Neuronal stem cell (in vitro differentiated cells): Measurements from ENCODE around the gene ST6GALNAC3.

Source experiments
- DNase-seq: peaks from one replicate; pipeline ENCODE4 v3.0.0-alpha.2; 2013; ENCODE audit warnings: low spot score
- H2AFZ ChIP-seq: one replicate; pipeline ENCODE4 v1.6.1; 2013; ENCODE audit warnings: mild to moderate bottlenecking, low read length, inconsistent platforms
- H2AK5ac ChIP-seq: 2 replicates; pipeline ENCODE4 v1.6.1; 2013; ENCODE audit warnings: low read depth, mild to moderate bottlenecking, inconsistent platforms, low read length, moderate library complexity, mixed read lengths
- H2BK120ac ChIP-seq: 2 replicates; pipeline ENCODE4 v1.6.1; 2013; ENCODE audit warnings: low read depth, mild to moderate bottlenecking, inconsistent platforms, low read length, moderate library complexity, mixed read lengths
- H2BK12ac ChIP-seq: one replicate; pipeline ENCODE4 v1.6.1; 2013; ENCODE audit warnings: low read length, inconsistent platforms
- H2BK15ac ChIP-seq: 2 replicates; pipeline ENCODE4 v1.6.1; 2013; ENCODE audit warnings: mild to moderate bottlenecking, low read length, inconsistent platforms, mixed read lengths
- H2BK5ac ChIP-seq: one replicate; pipeline ENCODE4 v1.6.1; 2013; ENCODE audit warnings: inconsistent platforms, mild to moderate bottlenecking, low read length, moderate library complexity
- H3K14ac ChIP-seq: one replicate; pipeline ENCODE4 v1.6.1; 2013; ENCODE audit warnings: low read length, inconsistent platforms
- H3K18ac ChIP-seq: 2 replicates; pipeline ENCODE4 v1.6.1; 2013; ENCODE audit warnings: low read length, inconsistent platforms
- H3K23ac ChIP-seq: 2 replicates; pipeline ENCODE4 v1.6.1; 2013; ENCODE audit warnings: low read depth, mild to moderate bottlenecking, mixed read lengths, low read length, inconsistent platforms; ENCODE audit not compliant: poor library complexity
- H3K27ac ChIP-seq: replicated peaks from 3 replicates; pipeline ENCODE4 v1.5.1; 2013; ENCODE audit warnings: low read length, inconsistent platforms
- H3K27me3 ChIP-seq, 3 experiments: 2 replicates each; pipeline ENCODE4 v1.6.1; 2013; ENCODE audit warnings: low read length in 3 of 3, mild to moderate bottlenecking in 2 of 3, inconsistent platforms in 1 of 3, low read depth in 1 of 3, mixed read lengths in 1 of 3, moderate library complexity in 1 of 3; ENCODE audit not compliant: control insufficient read depth in 3 of 3, insufficient read depth in 3 of 3
- H3K36me3 ChIP-seq, 2 donors: replicated peaks in 1 of 2; 2 replicates each; pipeline ENCODE4 v1.6.1; 2013; ENCODE audit warnings: low read length in 2 of 2; ENCODE audit not compliant: control insufficient read depth in 2 of 2, insufficient read depth in 2 of 2
- H3K4ac ChIP-seq: 2 replicates; pipeline ENCODE4 v1.6.1; 2013; ENCODE audit warnings: inconsistent platforms, mild to moderate bottlenecking, low read length, moderate library complexity
- H3K4me1 ChIP-seq, 2 donors: 1 replicate in 1 of 2; 2 replicates in 1 of 2; pipeline ENCODE4 v1.6.1; 2013; ENCODE audit warnings: low read length in 2 of 2, low read depth in 1 of 2; ENCODE audit not compliant: control insufficient read depth in 2 of 2, insufficient read depth in 1 of 2
- H3K4me2 ChIP-seq: one replicate; pipeline ENCODE4 v1.6.1; 2013; ENCODE audit warnings: mild to moderate bottlenecking, low read length, inconsistent platforms; ENCODE audit not compliant: insufficient read depth, poor library complexity, severe bottlenecking
- H3K4me3 ChIP-seq, 2 donors: 2 replicates each; pipeline ENCODE4 v1.5.1; 2013; ENCODE audit warnings: low read length in 2 of 2, mild to moderate bottlenecking in 2 of 2, inconsistent platforms in 1 of 2, moderate library complexity in 1 of 2
- H3K79me1 ChIP-seq: one replicate; pipeline ENCODE4 v1.6.1; 2013; ENCODE audit warnings: low read depth, mild to moderate bottlenecking, inconsistent platforms, low read length, moderate library complexity
- H3K9ac ChIP-seq: one replicate; pipeline ENCODE4 v1.6.1; 2013; ENCODE audit warnings: mild to moderate bottlenecking, low read depth, low read length, inconsistent platforms; ENCODE audit not compliant: poor library complexity
- H3K9me3 ChIP-seq, 2 donors: replicated peaks in 1 of 2; 2 replicates each; pipeline versions ENCODE3 to v1.6.1; 2013; ENCODE audit warnings: low read length in 2 of 2, mild to moderate bottlenecking in 2 of 2, inconsistent platforms in 1 of 2, low read depth in 1 of 2, mixed read lengths in 1 of 2, moderate library complexity in 1 of 2; ENCODE audit not compliant: control insufficient read depth in 2 of 2, insufficient read depth in 1 of 2
- H4K8ac ChIP-seq: one replicate; pipeline ENCODE4 v1.6.1; 2013; ENCODE audit warnings: low read depth, mild to moderate bottlenecking, inconsistent platforms, low read length, moderate library complexity
- H4K91ac ChIP-seq: one replicate; pipeline ENCODE4 v1.6.1; 2013; ENCODE audit warnings: low read length, low read depth, mild to moderate bottlenecking, inconsistent platforms; ENCODE audit not compliant: poor library complexity
- WGBS, 2 donors: extraction: QIAGEN DNeasy Blood & Tissue Kit; methylation state at CpG; one replicate each; pipeline ENCODE4 v1.1.7; 2013; ENCODE audit warnings: missing lambda C conversion rate in 2 of 2, mixed read lengths in 1 of 2; ENCODE audit not compliant: insufficient read length in 2 of 2, insufficient replicate concordance in 1 of 2; ENCODE audit errors: extremely low coverage in 2 of 2; 5-methylcytosine and 5-hydroxymethylcytosine counted together

The ST6GALNAC3 gene

DNA sequence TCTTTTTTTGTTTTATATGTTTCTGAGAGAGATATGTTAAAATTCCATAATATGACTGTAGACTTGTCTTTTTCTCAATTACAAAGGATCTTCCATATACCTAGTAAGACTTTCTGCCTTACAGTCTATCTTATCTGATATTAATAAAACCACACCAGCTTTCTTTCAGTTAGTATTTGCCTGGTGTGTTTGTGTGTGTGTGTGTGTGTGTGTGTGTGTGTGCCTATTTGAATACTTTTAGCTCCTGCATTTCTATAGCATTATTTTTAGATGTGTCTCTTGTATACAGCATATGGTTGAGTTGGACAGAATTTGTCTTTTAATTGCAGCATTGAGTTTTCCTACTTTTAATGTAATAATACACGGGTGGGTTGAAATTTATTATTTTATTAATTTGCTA, 27.5 kb downstream of the ST6GALNAC3 start:
- no CpG with 5 or more reads among the region's 1 CpG for WGBS, 2 donors
- DNase-seq: no peak
- H3K14ac ChIP-seq: no peak overlapping the region
- H3K79me1 ChIP-seq: peaks cover 2% of the 10 kb centered on the region
- H3K27ac ChIP-seq: no peak overlapping the region
- no peak overlapping the region for H2BK15ac ChIP-seq
- no peak overlapping the region for H3K4me2 ChIP-seq
- no peak overlapping the region for H2AK5ac ChIP-seq
- no peak overlapping the region for H4K8ac ChIP-seq
- H3K4ac ChIP-seq: no peak overlapping the region
- peaks cover 0 to 32% of the 10 kb centered on the region in 2 donors for H3K4me1 ChIP-seq
- H3K9ac ChIP-seq: no peak overlapping the region
- no peak overlapping the region for H2AFZ ChIP-seq
- no peaks in the 10 kb centered on the region for H3K9me3 ChIP-seq
- H2BK5ac ChIP-seq: no peak overlapping the region
- H2BK120ac ChIP-seq: no peak overlapping the region
- no peak overlapping the region for H2BK12ac ChIP-seq
- no peaks in the 10 kb centered on the region for H3K27me3 ChIP-seq
- peak overlapping the region in 1 of 2 donors; percentile 23 for H3K4me3 ChIP-seq
- H4K91ac ChIP-seq: no peak overlapping the region
- H3K23ac ChIP-seq: no peak overlapping the region
- H3K36me3 ChIP-seq: peaks cover 0 to 5% of the 10 kb centered on the region in 2 donors
- no peak overlapping the region for H3K18ac ChIP-seq

DNA sequence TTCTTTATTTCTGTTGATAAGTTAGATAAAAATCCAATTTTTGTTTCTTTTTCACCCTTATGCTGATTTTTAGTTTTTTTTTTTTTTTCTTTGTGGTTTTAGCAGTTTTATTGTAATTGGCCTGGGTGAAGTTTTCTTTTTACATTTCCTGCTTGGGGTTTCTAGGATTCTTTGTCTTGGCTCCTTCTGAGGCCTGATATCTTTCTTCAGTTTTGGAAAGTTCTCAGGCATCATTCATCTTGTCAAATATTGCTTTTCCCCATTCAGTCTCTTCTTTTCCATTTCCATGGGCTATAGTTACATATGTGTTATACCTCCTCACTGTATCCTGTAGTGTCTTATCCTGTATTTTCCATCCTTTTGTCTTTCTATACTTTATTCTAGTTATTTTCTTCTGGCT, 28.5 kb downstream of the ST6GALNAC3 start:
- H2BK5ac ChIP-seq: no peak overlapping the region
- no peak overlapping the region for H3K23ac ChIP-seq
- H3K9me3 ChIP-seq: no peaks in the 10 kb centered on the region
- no peak overlapping the region for H3K18ac ChIP-seq
- DNase-seq: no peak
- no peak overlapping the region for H3K14ac ChIP-seq
- H3K27ac ChIP-seq: no peak overlapping the region
- peaks cover 0 to 32% of the 10 kb centered on the region in 2 donors for H3K4me1 ChIP-seq
- H2AFZ ChIP-seq: no peak overlapping the region
- no peak overlapping the region for H2BK12ac ChIP-seq
- peaks cover 0 to 8% of the 10 kb centered on the region in 2 donors for H3K36me3 ChIP-seq
- H4K8ac ChIP-seq: no peak overlapping the region
- H3K4me2 ChIP-seq: no peak overlapping the region
- H3K9ac ChIP-seq: no peak overlapping the region
- H2BK15ac ChIP-seq: no peak overlapping the region
- no peak overlapping the region for H2BK120ac ChIP-seq
- H3K4ac ChIP-seq: no peak overlapping the region
- no peak overlapping the region for H3K4me3 ChIP-seq
- no peak overlapping the region for H4K91ac ChIP-seq
- no peak overlapping the region for H2AK5ac ChIP-seq
- H3K27me3 ChIP-seq: no peaks in the 10 kb centered on the region
- peaks cover 2% of the 10 kb centered on the region for H3K79me1 ChIP-seq

DNA sequence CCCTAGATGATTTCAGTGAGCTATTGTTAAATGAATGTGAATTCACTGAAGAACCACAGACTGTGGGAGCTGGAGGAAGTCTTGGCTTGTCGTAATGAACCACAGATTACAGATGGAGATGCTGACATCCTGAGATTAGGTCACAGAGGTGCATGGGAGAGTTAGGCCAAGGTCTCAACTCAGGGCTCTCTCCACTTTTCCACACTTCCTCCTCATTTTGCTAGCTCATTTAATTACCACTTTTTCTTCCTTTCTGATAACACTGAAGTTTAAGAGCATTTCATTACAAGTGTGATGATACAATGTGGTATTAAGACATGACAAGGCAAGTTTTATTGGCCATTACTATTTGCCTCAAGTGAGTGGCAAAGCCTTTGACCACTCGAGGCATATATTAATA, 30.8 kb downstream of the ST6GALNAC3 start:
- H3K4me3 ChIP-seq: no peak overlapping the region
- no peak overlapping the region for H2AK5ac ChIP-seq
- H3K9ac ChIP-seq: no peak overlapping the region
- no peak overlapping the region for H3K4ac ChIP-seq
- no peak overlapping the region for H2BK120ac ChIP-seq
- H4K8ac ChIP-seq: no peak overlapping the region
- H3K4me1 ChIP-seq: peaks cover 2 to 32% of the 10 kb centered on the region in 2 donors
- H3K14ac ChIP-seq: no peak overlapping the region
- no peak overlapping the region for H2BK15ac ChIP-seq
- H2BK5ac ChIP-seq: no peak overlapping the region
- no peak overlapping the region for H3K27ac ChIP-seq
- H3K18ac ChIP-seq: no peak overlapping the region
- no peak overlapping the region for H4K91ac ChIP-seq
- no peak overlapping the region for H2BK12ac ChIP-seq
- H3K4me2 ChIP-seq: no peak overlapping the region
- no peaks in the 10 kb centered on the region for H3K27me3 ChIP-seq
- no peak overlapping the region for H2AFZ ChIP-seq
- DNase-seq: no peak
- no CpG with 5 or more reads among the region's 2 CpGs for WGBS, 2 donors
- H3K36me3 ChIP-seq: peaks cover 0 to 8% of the 10 kb centered on the region in 2 donors
- H3K79me1 ChIP-seq: peaks cover 2% of the 10 kb centered on the region
- H3K23ac ChIP-seq: no peak overlapping the region
- H3K9me3 ChIP-seq: no peaks in the 10 kb centered on the region

DNA sequence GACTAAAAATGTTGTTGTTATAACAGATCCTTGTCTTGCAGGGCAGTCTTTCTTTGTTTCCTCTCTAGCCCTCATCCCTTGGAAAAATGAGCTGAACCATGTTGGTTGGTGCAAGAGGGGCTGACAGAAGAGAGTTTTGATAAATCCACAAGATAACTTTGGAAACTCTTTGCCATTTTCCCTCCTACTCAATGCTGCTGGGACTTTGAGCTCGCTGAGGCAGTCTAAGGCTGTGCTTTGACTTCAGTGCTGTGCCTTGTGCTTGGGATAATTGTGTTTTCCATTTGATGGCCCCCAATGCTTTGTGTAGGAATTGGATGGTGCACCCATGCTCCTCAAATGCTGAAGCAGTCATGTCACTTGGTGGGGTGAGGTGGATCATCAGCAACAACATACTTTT, 31.7 kb downstream of the ST6GALNAC3 start:
- Histone ChIP-seq H3K18ac (no peak overlapping the region), H3K79me1 (peaks cover 2% of the 10 kb centered on the region), H4K91ac (no peak overlapping the region), H4K8ac (no peak overlapping the region), H2BK5ac (no peak overlapping the region), H3K23ac (no peak overlapping the region), H2BK12ac (no peak overlapping the region), H3K9ac (no peak overlapping the region), H3K14ac (no peak overlapping the region), H3K4me1 (peaks cover 4 to 23% of the 10 kb centered on the region in 2 donors), H3K27ac (no peak overlapping the region), H3K9me3 (no peaks in the 10 kb centered on the region), H3K4me3 (no peak overlapping the region), H3K4me2 (no peak overlapping the region), H3K27me3 (no peaks in the 10 kb centered on the region), H2AFZ (no peak overlapping the region), H2AK5ac (no peak overlapping the region), H2BK120ac (no peak overlapping the region), H3K36me3 (peaks cover 0 to 8% of the 10 kb centered on the region in 2 donors), H3K4ac (no peak overlapping the region), H2BK15ac (no peak overlapping the region)
- DNase-seq: no peak
- WGBS, 2 donors: no CpG with 5 or more reads among the region's 1 CpG
